ENCODE measurements around the gene SLC12A7. TPM values are rescaled to one million over a fixed set of nuclear protein-coding genes. Genes with fewer than 3 reads are reported as not detected.

The SLC12A7 gene
- total RNA-seq, 1 experiment from 2014 or later = 48.2 TPM

DNA sequence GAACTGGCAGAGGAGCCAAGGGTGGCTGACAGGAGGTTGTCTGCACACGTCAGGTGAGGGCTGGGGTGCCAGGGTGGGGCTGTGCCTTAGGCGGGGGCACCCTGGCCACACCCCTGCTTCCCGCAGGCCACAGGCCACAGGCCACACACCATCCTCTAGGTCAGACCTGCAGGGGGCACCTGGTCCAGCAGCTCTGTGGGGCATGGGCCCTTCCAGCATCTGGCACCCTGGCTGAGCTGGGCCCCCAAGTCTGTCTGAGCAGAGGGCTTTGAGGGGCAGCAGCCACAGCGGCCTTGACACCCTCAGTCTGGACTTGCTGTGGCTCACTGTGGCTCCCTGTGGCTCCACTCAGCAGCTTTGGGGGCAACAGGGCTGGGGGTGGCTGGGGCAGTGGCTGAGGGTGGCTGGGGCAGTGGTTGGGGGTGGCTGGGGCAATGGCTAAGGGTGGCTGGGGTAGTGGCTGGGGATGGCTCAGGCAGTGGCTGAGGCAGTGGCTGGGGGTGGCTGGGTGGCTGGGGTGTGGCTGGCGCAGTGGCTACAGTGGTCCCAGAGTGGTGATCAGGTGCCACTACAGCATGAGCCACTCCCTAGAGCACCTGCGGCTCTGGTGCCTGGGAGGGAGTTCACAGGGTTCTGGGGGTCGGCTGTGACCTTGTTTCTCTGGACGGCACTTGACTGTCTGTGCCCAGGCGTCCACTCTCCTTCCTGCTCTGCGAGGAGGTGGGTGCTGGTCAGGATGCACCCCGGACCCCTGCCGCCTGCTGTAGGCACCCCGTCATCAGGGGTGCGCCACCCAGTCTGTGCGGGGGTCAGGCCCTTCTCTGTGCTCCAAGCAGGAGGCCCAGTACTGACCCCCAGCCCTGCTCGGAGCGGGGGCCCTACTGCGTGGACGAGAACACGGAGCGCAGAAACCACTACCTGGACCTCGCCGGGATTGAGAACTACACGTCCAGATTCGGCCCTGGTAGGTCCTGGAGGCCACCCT lies 76.2 kb downstream of the SLC12A7 start:
- no peaks in the 10 kb centered on the region for H4K20me1 ChIP-seq (ENCODE audit: low read length)
- no peaks in the 10 kb centered on the region for H3K9me3 ChIP-seq (ENCODE audit: low read length)
- H3K9ac ChIP-seq (ENCODE audit: low read length) = no peak overlapping the region
- BruUV-seq (replicated peaks) = no TSS peak
- TF ChIP-seq, protein P1, sequence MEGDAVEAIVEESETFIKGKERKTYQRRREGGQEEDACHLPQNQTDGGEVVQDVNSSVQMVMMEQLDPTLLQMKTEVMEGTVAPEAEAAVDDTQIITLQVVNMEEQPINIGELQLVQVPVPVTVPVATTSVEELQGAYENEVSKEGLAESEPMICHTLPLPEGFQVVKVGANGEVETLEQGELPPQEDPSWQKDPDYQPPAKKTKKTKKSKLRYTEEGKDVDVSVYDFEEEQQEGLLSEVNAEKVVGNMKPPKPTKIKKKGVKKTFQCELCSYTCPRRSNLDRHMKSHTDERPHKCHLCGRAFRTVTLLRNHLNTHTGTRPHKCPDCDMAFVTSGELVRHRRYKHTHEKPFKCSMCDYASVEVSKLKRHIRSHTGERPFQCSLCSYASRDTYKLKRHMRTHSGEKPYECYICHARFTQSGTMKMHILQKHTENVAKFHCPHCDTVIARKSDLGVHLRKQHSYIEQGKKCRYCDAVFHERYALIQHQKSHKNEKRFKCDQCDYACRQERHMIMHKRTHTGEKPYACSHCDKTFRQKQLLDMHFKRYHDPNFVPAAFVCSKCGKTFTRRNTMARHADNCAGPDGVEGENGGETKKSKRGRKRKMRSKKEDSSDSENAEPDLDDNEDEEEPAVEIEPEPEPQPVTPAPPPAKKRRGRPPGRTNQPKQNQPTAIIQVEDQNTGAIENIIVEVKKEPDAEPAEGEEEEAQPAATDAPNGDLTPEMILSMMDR (conservative IDR thresholded peaks at IDR 0.05; ENCODE audit: low read depth, low read length) = no peak
- no peak for TF ChIP-seq EZH2phosphoT487 (IDR thresholded peaks at IDR 0.05; ENCODE audit: borderline replicate concordance, low read length)
- TF ChIP-seq EZH2 (IDR thresholded peaks at IDR 0.05; ENCODE audit: low read length, unreplicated experiment) = no peak
- no peak overlapping the region for H3K4me2 ChIP-seq (ENCODE audit: low read length)
- no peak overlapping the region for H2AFZ ChIP-seq (ENCODE audit: low read length)
- H3K27ac ChIP-seq (ENCODE audit: low read length) = no peak overlapping the region
- DNase-seq (no peak), ATAC-seq (no peak)
- no peaks in the 10 kb centered on the region for H3K27me3 ChIP-seq (ENCODE audit: low read length)
- ChIA-PET POLR2A (ENCODE audit: unreplicated experiment) (no interaction called here), CTCF (no interaction called here)
- intact Hi-C loops (cut with micrococcal nuclease) = no loop called here
- no peaks in the 10 kb centered on the region for H3K9me2 ChIP-seq (replicated peaks; ENCODE audit: low read length)
- H3K4me3 ChIP-seq (ENCODE audit: low read length) = no peak overlapping the region
- no peaks in the 10 kb centered on the region for H3F3A ChIP-seq (ENCODE audit: low read length, unreplicated experiment)
- H3K79me2 ChIP-seq (ENCODE audit: low read length) = no peaks in the 10 kb centered on the region
- no peaks in the 10 kb centered on the region for H3K4me1 ChIP-seq (ENCODE audit: insufficient read depth, low read length)
- no peaks in the 10 kb centered on the region for H3K36me3 ChIP-seq (ENCODE audit: low read depth, low read length)

- no peaks in the 10 kb centered on the region for H3K79me2 ChIP-seq (ENCODE audit: low read length)
- no peak overlapping the region for H2AFZ ChIP-seq (ENCODE audit: low read length)
- H3K36me3 ChIP-seq (ENCODE audit: low read depth, low read length) = no peaks in the 10 kb centered on the region
- no peaks in the 10 kb centered on the region for H3K9me2 ChIP-seq (replicated peaks; ENCODE audit: low read length)
- ChIA-PET CTCF (no interaction called here), POLR2A (ENCODE audit: unreplicated experiment) (no interaction called here)
- no peak overlapping the region for H3K9ac ChIP-seq (ENCODE audit: low read length)
- no peaks in the 10 kb centered on the region for H3K4me1 ChIP-seq (ENCODE audit: insufficient read depth, low read length)
- no peak overlapping the region for H3K4me3 ChIP-seq (ENCODE audit: low read length)
- no peak for DNase-seq
- ATAC-seq = no peak
- H3K9me3 ChIP-seq (ENCODE audit: low read length) = no peaks in the 10 kb centered on the region
- TF ChIP-seq EZH2phosphoT487 (IDR thresholded peaks at IDR 0.05; ENCODE audit: borderline replicate concordance, low read length) (no peak), EZH2 (IDR thresholded peaks at IDR 0.05; ENCODE audit: low read length, unreplicated experiment) (no peak)
- TF ChIP-seq, protein P1 (conservative IDR thresholded peaks at IDR 0.05; ENCODE audit: low read depth, low read length) = no peak
- BruUV-seq (replicated peaks) = no TSS peak
- no peaks in the 10 kb centered on the region for H3F3A ChIP-seq (ENCODE audit: low read length, unreplicated experiment)
- H3K27ac ChIP-seq (ENCODE audit: low read length) = no peak overlapping the region
- no peaks in the 10 kb centered on the region for H4K20me1 ChIP-seq (ENCODE audit: low read length)
- intact Hi-C loops (cut with micrococcal nuclease) = no loop called here
- no peaks in the 10 kb centered on the region for H3K27me3 ChIP-seq (ENCODE audit: low read length)
- H3K4me2 ChIP-seq (ENCODE audit: low read length) = no peak overlapping the region
Measured at GRCh38 chr5:1034986-1035385, 76.9 kb downstream of the SLC12A7 start.

DNA sequence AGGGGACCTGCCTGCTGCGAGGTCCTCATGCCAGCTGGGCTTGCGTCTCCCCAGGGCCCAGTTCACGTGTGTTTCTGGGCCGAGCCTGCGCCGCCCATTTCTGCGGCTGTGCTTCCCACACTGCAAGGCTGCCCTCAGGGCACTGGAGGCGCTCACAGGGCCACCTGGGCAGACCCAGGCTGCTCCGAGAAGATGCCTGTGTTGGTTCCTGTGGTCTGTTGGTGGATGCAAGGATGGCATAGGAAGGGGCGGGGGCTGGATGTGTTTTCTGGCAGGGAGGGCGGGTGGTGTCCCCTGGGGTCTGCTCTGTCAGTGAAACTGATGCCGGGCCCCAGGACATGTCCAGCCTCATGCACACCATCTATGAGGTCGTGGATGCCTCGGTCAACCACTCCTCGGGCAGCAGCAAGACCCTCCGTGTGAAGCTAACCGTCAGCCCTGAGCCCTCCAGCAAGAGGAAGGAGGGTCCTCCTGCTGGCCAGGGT lies 77.4 kb downstream of the SLC12A7 start:
- CTCF ChIA-PET = no interaction called here
- Histone ChIP-seq H2AFZ (ENCODE audit: low read length) (no peak overlapping the region), H3K79me2 (ENCODE audit: low read length) (no peaks in the 10 kb centered on the region), H3K4me3 (ENCODE audit: low read length) (no peak overlapping the region), H3K36me3 (ENCODE audit: low read depth, low read length) (no peaks in the 10 kb centered on the region), H3K4me2 (ENCODE audit: low read length) (no peak overlapping the region), H3K9me3 (ENCODE audit: low read length) (no peaks in the 10 kb centered on the region), H3K27ac (ENCODE audit: low read length) (no peak overlapping the region), H3K9ac (ENCODE audit: low read length) (no peak overlapping the region), H3K4me1 (ENCODE audit: insufficient read depth, low read length) (no peaks in the 10 kb centered on the region), H4K20me1 (ENCODE audit: low read length) (no peaks in the 10 kb centered on the region), H3K27me3 (ENCODE audit: low read length) (no peaks in the 10 kb centered on the region), H3F3A (ENCODE audit: low read length, unreplicated experiment) (no peaks in the 10 kb centered on the region), H3K9me2 (replicated peaks; ENCODE audit: low read length) (no peaks in the 10 kb centered on the region)
- ATAC-seq (no peak), DNase-seq (no peak)
- POLR2A ChIA-PET (ENCODE audit: unreplicated experiment) = no interaction called here
- no TSS peak for BruUV-seq (replicated peaks)
- intact Hi-C loops (cut with micrococcal nuclease) = no loop called here
- TF ChIP-seq EZH2 (IDR thresholded peaks at IDR 0.05; ENCODE audit: low read length, unreplicated experiment) = no peak
- no peak for TF ChIP-seq EZH2phosphoT487 (IDR thresholded peaks at IDR 0.05; ENCODE audit: borderline replicate concordance, low read length)
- TF ChIP-seq, protein P1 (conservative IDR thresholded peaks at IDR 0.05; ENCODE audit: low read depth, low read length) = no peak

All from PC-3 (cell line).